ENCODE results near the gene B2M. TPM values are rescaled to one million over a fixed set of nuclear protein-coding genes. Genes with fewer than 3 reads are reported as not detected.

Gene B2M
- total and polyA plus RNA-seq, 10 of the 15 experiments (the other 5 are each of a cell fraction or from before 2014, with no cell fraction given) = 2,901 to 22,794 (median 8,374) TPM

GRCh38 chr15:44711096-44711742 lies at the start of gene B2M, which contains the start of gene PATL2 (continued):
- TF ChIP-seq SPI1 (IDR thresholded peaks at IDR 0.05; ENCODE audit: borderline replicate concordance, insufficient read depth, low read depth, low read length) (no peak), FOXK2 (IDR thresholded peaks at IDR 0.05) (no peak), REST (IDR thresholded peaks at IDR 0.05; ENCODE audit: low read depth, low read length) (peak; percentile 61), ETV6 (conservative IDR thresholded peaks at IDR 0.05 in 1 of 2, IDR thresholded peaks at IDR 0.05 in 1 of 2; ENCODE audit: borderline replicate concordance in 1 of 2, low read depth in 1 of 2) (no peak), RBBP5 (conservative IDR thresholded peaks at IDR 0.05) (no peak), KDM1A (IDR thresholded peaks at IDR 0.05; ENCODE audit: borderline replicate concordance) (no peak), CHD1 (IDR thresholded peaks at IDR 0.05; ENCODE audit: low read depth, low read length) (0 out of 2 replicates have a peak, but pooled peaks have one; percentile 92), MXI1 (IDR thresholded peaks at IDR 0.05; ENCODE audit: low read depth, low read length) (no peak), IKZF2 (IDR thresholded peaks at IDR 0.05) (peak; percentile 7 to 21; a peak in 2 of 4 replicates), USF2 (IDR thresholded peaks at IDR 0.05; ENCODE audit: borderline replicate concordance, low read depth, low read length) (no peak)
- TF ChIP-seq, protein P1, sequence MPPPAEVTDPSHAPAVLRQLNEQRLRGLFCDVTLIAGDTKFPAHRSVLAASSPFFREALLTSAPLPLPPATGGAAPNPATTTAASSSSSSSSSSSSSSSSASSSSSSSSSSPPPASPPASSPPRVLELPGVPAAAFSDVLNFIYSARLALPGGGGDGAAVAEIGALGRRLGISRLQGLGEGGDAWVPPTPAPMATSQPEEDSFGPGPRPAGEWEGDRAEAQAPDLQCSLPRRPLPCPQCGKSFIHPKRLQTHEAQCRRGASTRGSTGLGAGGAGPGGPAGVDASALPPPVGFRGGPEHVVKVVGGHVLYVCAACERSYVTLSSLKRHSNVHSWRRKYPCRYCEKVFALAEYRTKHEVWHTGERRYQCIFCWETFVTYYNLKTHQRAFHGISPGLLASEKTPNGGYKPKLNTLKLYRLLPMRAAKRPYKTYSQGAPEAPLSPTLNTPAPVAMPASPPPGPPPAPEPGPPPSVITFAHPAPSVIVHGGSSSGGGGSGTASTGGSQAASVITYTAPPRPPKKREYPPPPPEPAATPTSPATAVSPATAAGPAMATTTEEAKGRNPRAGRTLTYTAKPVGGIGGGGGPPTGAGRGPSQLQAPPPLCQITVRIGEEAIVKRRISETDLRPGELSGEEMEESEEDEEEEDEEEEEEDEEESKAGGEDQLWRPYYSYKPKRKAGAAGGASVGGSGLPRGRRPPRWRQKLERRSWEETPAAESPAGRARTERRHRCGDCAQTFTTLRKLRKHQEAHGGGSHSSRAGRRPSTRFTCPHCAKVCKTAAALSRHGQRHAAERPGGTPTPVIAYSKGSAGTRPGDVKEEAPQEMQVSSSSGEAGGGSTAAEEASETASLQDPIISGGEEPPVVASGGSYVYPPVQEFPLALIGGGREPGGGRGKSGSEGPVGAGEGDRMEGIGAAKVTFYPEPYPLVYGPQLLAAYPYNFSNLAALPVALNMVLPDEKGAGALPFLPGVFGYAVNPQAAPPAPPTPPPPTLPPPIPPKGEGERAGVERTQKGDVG (CRISPR knock-in tag; IDR thresholded peaks at IDR 0.05) = no peak
